IMR-90 (cell line): ENCODE measurements around the gene LDHAL6B. TPM values are rescaled to one million over a fixed set of nuclear protein-coding genes. Genes with fewer than 3 reads are reported as not detected.

ENCODE experiments used
- ATAC-seq: fragments of 200-7000 bp; cut with Tn5 transposase; 2 replicates; pipeline ENCODE4 v1.9.1; 2020; ENCODE audit warnings: low read depth, mild to moderate bottlenecking, moderate library complexity
- BruUV-seq: library from RNA; stranded (reverse); fragments of 400-500 nt; replicated peaks from 2 replicates; lab custom pipeline; 2021; lab: Mats Ljungman, UMichigan
- CTCF ChIA-PET: fragments of 300-600 bp; formaldehyde crosslinking; extraction: SDS; loops from one replicate; lab custom pipeline; 2021; ENCODE audit warnings: antibody characterized with exemption; lab: Yijun Ruan, JAX
- POLR2A ChIA-PET: fragments of 300-600 bp; sonication (Branson Sonifier 250); formaldehyde crosslinking; loops from one replicate; lab custom pipeline; 2022; ENCODE audit warnings: antibody characterized with exemption; ENCODE audit not compliant: unreplicated experiment; lab: Charles Lee
- DNase-seq: peaks from one replicate; pipeline ENCODE4 v3.0.0; 2013
- H2AFZ ChIP-seq: replicated peaks from 2 replicates; pipeline ENCODE3; 2013; ENCODE audit warnings: low read length, mild to moderate bottlenecking; ENCODE audit not compliant: poor library complexity
- H2AK5ac ChIP-seq: 2 replicates; pipeline ENCODE4 v1.6.1; 2013; ENCODE audit warnings: low read depth, low read length, inconsistent platforms
- H2AK9ac ChIP-seq: replicated peaks from 2 replicates; pipeline ENCODE3; 2013; ENCODE audit warnings: mild to moderate bottlenecking, low read depth, low read length, moderate library complexity; ENCODE audit not compliant: poor library complexity
- H2BK120ac ChIP-seq: 2 replicates; pipeline ENCODE4 v1.6.1; 2013; ENCODE audit warnings: low read depth, low read length, inconsistent platforms
- H2BK15ac ChIP-seq: 3 replicates; pipeline ENCODE4 v1.6.1; 2013; ENCODE audit warnings: low read depth, low read length, inconsistent platforms
- H2BK20ac ChIP-seq: 2 replicates; pipeline ENCODE4 v1.6.1; 2013; ENCODE audit warnings: low read depth, mild to moderate bottlenecking, inconsistent platforms, low read length, moderate library complexity
- H2BK5ac ChIP-seq: 2 replicates; pipeline ENCODE4 v1.6.1; 2013; ENCODE audit warnings: mild to moderate bottlenecking, low read depth, low read length, inconsistent platforms; ENCODE audit not compliant: poor library complexity, severe bottlenecking
- H3K14ac ChIP-seq: replicated peaks from 2 replicates; pipeline ENCODE4 v1.6.1; 2013; ENCODE audit warnings: low read depth, low read length, inconsistent platforms
- H3K18ac ChIP-seq: 2 replicates; pipeline ENCODE4 v1.6.1; 2013; ENCODE audit warnings: low read depth, low read length, control low read depth
- H3K23ac ChIP-seq: 2 replicates; pipeline ENCODE4 v1.6.1; 2013; ENCODE audit warnings: low read depth, low read length, inconsistent platforms
- H3K27ac ChIP-seq: 2 replicates; pipeline ENCODE4 v1.5.1; 2013; ENCODE audit warnings: mild to moderate bottlenecking, control low read depth, low read length; ENCODE audit not compliant: insufficient read depth
- H3K27me3 ChIP-seq: 2 replicates; pipeline ENCODE4 v1.6.1; 2013; ENCODE audit warnings: low read length; ENCODE audit not compliant: control insufficient read depth, insufficient read depth
- H3K36me3 ChIP-seq: 2 replicates; pipeline ENCODE4 v1.6.1; 2013; ENCODE audit warnings: low read length, mixed read lengths; ENCODE audit not compliant: control insufficient read depth, insufficient read depth
- H3K4ac ChIP-seq: 2 replicates; pipeline ENCODE4 v1.6.1; 2013; ENCODE audit warnings: low read depth, low read length, inconsistent platforms
- H3K4me1 ChIP-seq: 2 replicates; pipeline ENCODE4 v1.6.1; 2013; ENCODE audit warnings: low read length, mixed read lengths; ENCODE audit not compliant: control insufficient read depth, insufficient read depth
- H3K4me2 ChIP-seq: 2 replicates; pipeline ENCODE4 v1.6.1; 2013; ENCODE audit warnings: low read depth, mild to moderate bottlenecking, control low read depth, low read length, moderate library complexity
- H3K4me3 ChIP-seq: 2 replicates; pipeline ENCODE4 v1.5.1; 2013; ENCODE audit warnings: low read depth, mild to moderate bottlenecking, control low read depth, low read length, moderate library complexity; ENCODE audit not compliant: insufficient read depth
- H3K56ac ChIP-seq: 2 replicates; pipeline ENCODE4 v1.6.1; 2013; ENCODE audit warnings: low read length, inconsistent platforms; ENCODE audit not compliant: insufficient read depth; ENCODE audit errors: extremely low read depth
- H3K79me1 ChIP-seq, 2 experiments: 2 replicates each; pipeline ENCODE4 v1.6.1; 2013; ENCODE audit warnings: low read length in 2 of 2, inconsistent platforms in 1 of 2, low read depth in 1 of 2
- H3K9ac ChIP-seq: 2 replicates; pipeline ENCODE4 v1.6.1; 2013; ENCODE audit warnings: low read depth, low read length, control low read depth
- H3K9me1 ChIP-seq: 2 replicates; pipeline ENCODE4 v1.6.1; 2013; ENCODE audit warnings: low read length, inconsistent platforms; ENCODE audit not compliant: insufficient read depth
- H3K9me3 ChIP-seq: 2 replicates; pipeline ENCODE4 v1.6.1; 2013; ENCODE audit warnings: low read length; ENCODE audit not compliant: control insufficient read depth, insufficient read depth
- H4K20me1 ChIP-seq: 2 replicates; pipeline ENCODE4 v1.6.1; 2013; ENCODE audit warnings: low read length, inconsistent platforms; ENCODE audit not compliant: insufficient read depth
- H4K5ac ChIP-seq: 2 replicates; pipeline ENCODE4 v1.6.1; 2013; ENCODE audit warnings: mild to moderate bottlenecking, low read depth, low read length, control low read depth
- H4K8ac ChIP-seq, 2 experiments: 2 replicates each; pipeline ENCODE4 v1.6.1; 2013; ENCODE audit warnings: low read depth in 2 of 2, low read length in 2 of 2, control low read depth in 1 of 2, inconsistent platforms in 1 of 2
- H4K91ac ChIP-seq: 2 replicates; pipeline ENCODE4 v1.6.1; 2013; ENCODE audit warnings: low read depth, low read length, inconsistent platforms; ENCODE audit not compliant: insufficient read depth
- BHLHE40 ChIP-seq: fragments of 150-350 bp; IDR thresholded peaks from 2 replicates; pipeline ENCODE4 v1.6.1; 2016; ENCODE audit warnings: mild to moderate bottlenecking, low read depth, low read length
- CEBPB ChIP-seq: IDR thresholded peaks from 2 replicates; pipeline ENCODE4 v1.6.1; 2012; ENCODE audit warnings: low read depth, low read length, improper control_type of control experiment
- CHD1 ChIP-seq: IDR thresholded peaks from 2 replicates; pipeline ENCODE4 v1.6.1; 2012; ENCODE audit warnings: low read depth, low read length, improper control_type of control experiment
- CTCF ChIP-seq: conservative IDR thresholded peaks from 2 replicates; pipeline ENCODE4 v1.5.1; 2012; ENCODE audit warnings: mild to moderate bottlenecking, low read depth, low read length, improper control_type of control experiment
- ELK1 ChIP-seq: fragments of 150-350 bp; IDR thresholded peaks from 2 replicates; pipeline ENCODE4 v1.6.1; 2016; ENCODE audit warnings: low read depth, mild to moderate bottlenecking, low read length, moderate library complexity, borderline replicate concordance
- FOS ChIP-seq: fragments of 150-350 bp; IDR thresholded peaks from 2 replicates; pipeline ENCODE4 v1.6.1; 2016; ENCODE audit warnings: low read depth, low read length
- MAFK ChIP-seq: IDR thresholded peaks from 2 replicates; pipeline ENCODE4 v1.6.1; 2012; ENCODE audit warnings: low read depth, low read length, improper control_type of control experiment
- MAZ ChIP-seq: IDR thresholded peaks from 2 replicates; pipeline ENCODE4 v1.6.1; 2012; ENCODE audit warnings: low read depth, mild to moderate bottlenecking, low read length, improper control_type of control experiment, moderate library complexity, borderline replicate concordance
- MXI1 ChIP-seq: IDR thresholded peaks from 2 replicates; pipeline ENCODE4 v1.6.1; 2012; ENCODE audit warnings: low read depth, mild to moderate bottlenecking, low read length, moderate library complexity, borderline replicate concordance
- NFE2L2 ChIP-seq: fragments of 150-350 bp; IDR thresholded peaks from 2 replicates; pipeline ENCODE4 v1.6.1; 2016; ENCODE audit warnings: low read depth, mild to moderate bottlenecking, low read length
- POLR2A ChIP-seq: IDR thresholded peaks from 2 replicates; pipeline ENCODE4 v1.6.1; 2012; ENCODE audit warnings: mild to moderate bottlenecking, low read depth, low read length
- RAD21 ChIP-seq: IDR thresholded peaks from 2 replicates; pipeline ENCODE4 v1.6.1; 2012; ENCODE audit warnings: low read length, improper control_type of control experiment
- RCOR1 ChIP-seq: IDR thresholded peaks from 2 replicates; pipeline ENCODE4 v1.6.1; 2012; ENCODE audit warnings: mild to moderate bottlenecking, low read length, improper control_type of control experiment; ENCODE audit not compliant: insufficient replicate concordance
- RFX5 ChIP-seq: IDR thresholded peaks from 2 replicates; pipeline ENCODE4 v1.8.0; 2012; ENCODE audit warnings: low read depth, mild to moderate bottlenecking, low read length, moderate library complexity
- SMC3 ChIP-seq: fragments of 150-350 bp; IDR thresholded peaks from 2 replicates; pipeline ENCODE4 v1.6.1; 2016; ENCODE audit warnings: low read depth, mild to moderate bottlenecking, antibody characterized with exemption, low read length, moderate library complexity
- USF2 ChIP-seq: fragments of 150-350 bp; IDR thresholded peaks from 2 replicates; pipeline ENCODE4 v1.6.1; 2017; ENCODE audit warnings: mild to moderate bottlenecking, antibody characterized with exemption, low read length, low read depth
- WGBS, 2 experiments: methylation state at CpG; one replicate each; pipeline versions ENCODE4 v1.1.5 to v1.1.7; 2013; ENCODE audit warnings: missing lambda C conversion rate in 2 of 2; ENCODE audit not compliant: insufficient read length in 1 of 2; ENCODE audit errors: extremely low coverage in 2 of 2; 5-methylcytosine and 5-hydroxymethylcytosine counted together
- dilution Hi-C: fragments of 300-500 bp; cut with HindIII; formaldehyde crosslinking; loops from one replicate; pipeline ENCODE4 v1.14.3; 2018; ENCODE audit warnings: low sequenced_read_pairs; ENCODE audit not compliant: unreplicated experiment
- in situ Hi-C: fragments of 300-500 bp; cut with MboI; formaldehyde crosslinking; loops from 3 replicates; pipeline ENCODE4 v1.14.3; 2019; ENCODE audit warnings: low sequenced_read_pairs, inconsistent platforms, mixed read lengths
- intact Hi-C: fragments of 100-400 bp; cut with micrococcal nuclease; formaldehyde crosslinking; loops from 2 replicates; pipeline ENCODE4 v1.10.0; 2022
- polyA plus RNA-seq, 3 experiments: library from polyadenylated mRNA; depleted of rRNA; stranded (reverse); fragments of >200 nt; gene quantifications; 2 replicates each; pipeline ENCODE4 v1.2.3, GENCODE V29; 2012; ENCODE audit warnings: low replicate concordance in 1 of 3
- total RNA-seq: library from RNA; depleted of rRNA; stranded (reverse); fragments of >200 nt; gene quantifications from 2 replicates; pipeline ENCODE4 v1.2.3, GENCODE V29; 2012

LDHAL6B gene
- total and polyA plus RNA-seq, 2 of the 4 experiments (the other 2 are of a cell fraction): not detected

GRCh38 chr15:59179717-59180116, 26.9 kb upstream of the LDHAL6B start:
- Histone ChIP-seq H2BK20ac (no peak overlapping the region), H2AFZ (no peak overlapping the region), H3K9me3 (peaks cover 5% of the 10 kb centered on the region), H4K20me1 (peaks cover 9% of the 10 kb centered on the region), H3K79me1 (0 out of 4 replicates have a peak, but pooled peaks cover 0 to 3% of the 10 kb centered on the region in 2 experiments), H4K8ac (no peak overlapping the region), H2AK5ac (no peak overlapping the region), H3K9me1 (peaks cover 3% of the 10 kb centered on the region; the same call in 1 of the 2 replicates), H3K4me2 (no peak overlapping the region), H4K5ac (no peak overlapping the region), H3K27ac (no peak overlapping the region), H4K91ac (no peak overlapping the region), H2AK9ac (no peak overlapping the region), H3K9ac (no peak overlapping the region), H2BK15ac (no peak overlapping the region), H3K36me3 (peaks cover 9% of the 10 kb centered on the region), H3K56ac (no peak overlapping the region), H3K27me3 (no peaks in the 10 kb centered on the region), H3K14ac (no peak overlapping the region), H2BK5ac (no peak overlapping the region), H3K4me3 (no peak overlapping the region), H3K18ac (no peak overlapping the region), H3K4me1 (peaks cover 4% of the 10 kb centered on the region), H3K23ac (no peak overlapping the region), H3K4ac (no peak overlapping the region), H2BK120ac (no peak overlapping the region)
- in situ Hi-C loops (loop anchor here (10.0 kb wide), 1 partner anchor 195 kb away; the partner anchor contains the start of gene MYO1E), intact Hi-C loops (loop anchor here (5.0 kb wide), 1 partner anchor 43 kb away; no protein-coding TSS in a partner anchor), dilution Hi-C loops (no loop called here)
- no TSS peak for BruUV-seq
- TF ChIP-seq CTCF (no peak), CEBPB (no peak), CHD1 (no peak), POLR2A (no peak), NFE2L2 (no peak), RCOR1 (no peak), USF2 (no peak), MXI1 (no peak), MAZ (no peak), BHLHE40 (no peak), RAD21 (no peak), SMC3 (no peak), RFX5 (no peak), ELK1 (no peak), MAFK (no peak), FOS (no peak)
- no CpG with 5 or more reads among the region's 5 CpGs for WGBS, 2 experiments
- DNase-seq (no peak), ATAC-seq (no peak)
- CTCF ChIA-PET: no interaction called here
- POLR2A ChIA-PET: no interaction called here
